ENCODE data around the gene ILKAP. TPM values are rescaled to one million over a fixed set of nuclear protein-coding genes. Genes with fewer than 3 reads are reported as not detected.

The ILKAP gene
- total RNA-seq, 4 donors from 2014 or later: 36.3 to 82.6 (median 49.6) TPM

DNA sequence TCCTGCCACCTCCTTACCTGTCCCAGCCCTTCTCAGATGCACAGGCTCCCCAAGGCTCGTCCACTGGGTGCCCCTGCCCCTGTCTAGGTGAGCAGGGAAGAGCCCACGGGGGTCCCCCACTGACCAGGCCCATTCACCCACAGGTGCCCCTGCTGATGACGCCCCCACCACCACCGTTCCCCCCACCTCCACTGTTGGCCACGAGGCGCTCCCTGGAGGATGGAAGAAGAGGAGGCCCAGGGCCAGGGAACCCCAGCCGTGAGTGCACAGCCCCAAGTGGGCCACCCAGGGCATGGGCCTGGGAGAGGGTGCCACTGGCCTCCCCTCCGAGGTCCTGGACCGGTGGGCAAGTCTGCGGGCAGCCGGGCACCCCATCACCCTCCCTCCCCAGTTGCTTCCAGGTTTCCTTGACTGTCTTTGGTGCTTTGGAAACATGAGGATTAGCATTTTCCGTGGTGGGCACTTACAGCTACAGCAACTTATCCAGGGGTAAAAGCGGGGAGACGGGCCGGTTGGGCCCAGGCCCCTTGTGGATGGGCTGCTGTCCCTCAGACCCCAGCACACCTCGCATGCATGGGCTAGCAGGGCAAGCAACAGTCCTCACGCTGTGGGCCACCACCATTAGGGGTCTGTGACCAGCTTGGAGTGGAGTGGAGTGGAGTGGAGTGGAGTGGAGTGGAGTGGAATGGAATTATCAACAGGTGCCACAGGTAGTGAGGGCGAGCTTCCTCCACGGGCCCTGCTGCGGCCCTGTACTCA lies 78.2 kb downstream of the ILKAP start:
- WGBS: 91% methylated on average over 18 of the region's 20 CpGs

DNA sequence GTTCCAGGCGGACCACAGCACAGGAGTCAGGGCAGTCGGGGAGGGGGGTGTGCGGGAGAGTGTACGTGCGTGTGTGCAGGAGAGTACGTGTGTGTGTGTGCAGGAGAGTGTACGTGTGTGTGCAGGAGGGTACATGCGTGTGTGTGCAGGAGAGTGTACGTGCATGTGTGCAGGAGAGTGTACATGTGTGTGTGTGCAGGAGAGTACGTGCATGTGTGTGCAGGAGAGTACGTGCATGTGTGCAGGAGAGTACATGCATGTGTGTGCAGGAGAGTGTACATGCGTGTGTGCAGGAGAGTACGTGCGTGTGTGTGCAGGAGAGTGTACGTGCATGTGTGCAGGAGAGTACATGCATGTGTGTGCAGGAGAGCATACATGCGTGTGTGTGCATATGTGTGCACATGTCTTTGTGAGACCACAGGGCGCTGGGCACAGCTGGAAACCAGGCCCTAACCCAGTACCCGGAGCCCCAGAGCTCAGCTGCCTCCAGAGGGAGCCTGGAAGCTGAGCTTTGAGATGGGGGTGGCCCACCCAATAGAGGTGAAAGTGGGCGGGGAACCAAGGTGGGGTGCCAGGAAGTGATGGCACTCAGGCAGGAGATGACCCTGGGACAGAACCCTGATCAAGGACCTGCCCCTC lies 78.9 kb downstream of the ILKAP start:
- Histone ChIP-seq H3K9me3 (no peaks in the 10 kb centered on the region), H3K4me3 (no peak overlapping the region), H3K27me3 (peaks cover 31% of the 10 kb centered on the region), H3K36me3 (no peaks in the 10 kb centered on the region), H3K27ac (no peak overlapping the region), H3K4me1 (peaks cover 7% of the 10 kb centered on the region)
- WGBS: 90% methylated on average over 19 of the region's 19 CpGs
- TF ChIP-seq, protein P1, sequence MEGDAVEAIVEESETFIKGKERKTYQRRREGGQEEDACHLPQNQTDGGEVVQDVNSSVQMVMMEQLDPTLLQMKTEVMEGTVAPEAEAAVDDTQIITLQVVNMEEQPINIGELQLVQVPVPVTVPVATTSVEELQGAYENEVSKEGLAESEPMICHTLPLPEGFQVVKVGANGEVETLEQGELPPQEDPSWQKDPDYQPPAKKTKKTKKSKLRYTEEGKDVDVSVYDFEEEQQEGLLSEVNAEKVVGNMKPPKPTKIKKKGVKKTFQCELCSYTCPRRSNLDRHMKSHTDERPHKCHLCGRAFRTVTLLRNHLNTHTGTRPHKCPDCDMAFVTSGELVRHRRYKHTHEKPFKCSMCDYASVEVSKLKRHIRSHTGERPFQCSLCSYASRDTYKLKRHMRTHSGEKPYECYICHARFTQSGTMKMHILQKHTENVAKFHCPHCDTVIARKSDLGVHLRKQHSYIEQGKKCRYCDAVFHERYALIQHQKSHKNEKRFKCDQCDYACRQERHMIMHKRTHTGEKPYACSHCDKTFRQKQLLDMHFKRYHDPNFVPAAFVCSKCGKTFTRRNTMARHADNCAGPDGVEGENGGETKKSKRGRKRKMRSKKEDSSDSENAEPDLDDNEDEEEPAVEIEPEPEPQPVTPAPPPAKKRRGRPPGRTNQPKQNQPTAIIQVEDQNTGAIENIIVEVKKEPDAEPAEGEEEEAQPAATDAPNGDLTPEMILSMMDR (IDR thresholded peaks at IDR 0.05): no peak
- TF ChIP-seq POLR2A (IDR thresholded peaks at IDR 0.05) (no peak), POLR2AphosphoS5 (IDR thresholded peaks at IDR 0.05) (no peak), EP300 (IDR thresholded peaks at IDR 0.05) (no peak)
- no peak for DNase-seq (ENCODE audit: low spot score in 2 of 2)

More for the DNA sequence above, 78.2 kb downstream of the ILKAP start:
- Histone ChIP-seq H3K27me3 (peaks cover 25% of the 10 kb centered on the region), H3K27ac (no peak overlapping the region), H3K9me3 (no peaks in the 10 kb centered on the region), H3K4me1 (peaks cover 7% of the 10 kb centered on the region), H3K4me3 (no peak overlapping the region), H3K36me3 (no peaks in the 10 kb centered on the region)
- DNase-seq (ENCODE audit: low spot score in 2 of 2): no peak
- TF ChIP-seq EP300 (IDR thresholded peaks at IDR 0.05): no peak
- TF ChIP-seq, protein P1 (IDR thresholded peaks at IDR 0.05): no peak
- no peak for TF ChIP-seq POLR2A (IDR thresholded peaks at IDR 0.05)
- no peak for TF ChIP-seq POLR2AphosphoS5 (IDR thresholded peaks at IDR 0.05)

DNA sequence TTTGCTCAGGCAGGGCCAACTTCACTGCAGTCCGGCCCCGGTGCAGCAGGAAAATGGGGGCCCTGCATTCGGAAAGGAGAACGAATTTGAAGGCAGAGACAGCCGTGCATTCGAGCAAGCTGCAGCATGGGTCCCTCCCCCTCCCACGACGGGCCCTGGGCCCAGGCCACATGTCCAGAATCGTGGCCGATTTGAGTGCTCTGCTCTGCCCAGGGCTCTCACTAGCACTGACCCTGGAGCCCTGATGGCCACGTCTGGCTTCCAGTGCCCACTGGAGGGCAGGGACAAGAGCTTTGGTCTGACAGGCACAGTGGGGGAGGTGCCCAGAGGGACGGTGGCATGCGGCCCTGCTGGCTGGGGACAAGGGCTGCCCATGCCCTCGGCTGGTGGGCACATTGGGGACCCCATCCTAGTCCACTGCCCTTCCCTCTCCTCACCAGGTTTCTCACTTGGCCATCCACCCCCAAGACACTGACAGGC lies 79.5 kb downstream of the ILKAP start:
- DNase-seq (ENCODE audit: low spot score in 2 of 2): no peak
- no CpG with 5 or more reads among the region's 14 CpGs for WGBS
- TF ChIP-seq EP300 (IDR thresholded peaks at IDR 0.05) (no peak), POLR2AphosphoS5 (IDR thresholded peaks at IDR 0.05) (no peak), POLR2A (IDR thresholded peaks at IDR 0.05) (no peak)
- TF ChIP-seq, protein P1 (IDR thresholded peaks at IDR 0.05): no peak

DNA sequence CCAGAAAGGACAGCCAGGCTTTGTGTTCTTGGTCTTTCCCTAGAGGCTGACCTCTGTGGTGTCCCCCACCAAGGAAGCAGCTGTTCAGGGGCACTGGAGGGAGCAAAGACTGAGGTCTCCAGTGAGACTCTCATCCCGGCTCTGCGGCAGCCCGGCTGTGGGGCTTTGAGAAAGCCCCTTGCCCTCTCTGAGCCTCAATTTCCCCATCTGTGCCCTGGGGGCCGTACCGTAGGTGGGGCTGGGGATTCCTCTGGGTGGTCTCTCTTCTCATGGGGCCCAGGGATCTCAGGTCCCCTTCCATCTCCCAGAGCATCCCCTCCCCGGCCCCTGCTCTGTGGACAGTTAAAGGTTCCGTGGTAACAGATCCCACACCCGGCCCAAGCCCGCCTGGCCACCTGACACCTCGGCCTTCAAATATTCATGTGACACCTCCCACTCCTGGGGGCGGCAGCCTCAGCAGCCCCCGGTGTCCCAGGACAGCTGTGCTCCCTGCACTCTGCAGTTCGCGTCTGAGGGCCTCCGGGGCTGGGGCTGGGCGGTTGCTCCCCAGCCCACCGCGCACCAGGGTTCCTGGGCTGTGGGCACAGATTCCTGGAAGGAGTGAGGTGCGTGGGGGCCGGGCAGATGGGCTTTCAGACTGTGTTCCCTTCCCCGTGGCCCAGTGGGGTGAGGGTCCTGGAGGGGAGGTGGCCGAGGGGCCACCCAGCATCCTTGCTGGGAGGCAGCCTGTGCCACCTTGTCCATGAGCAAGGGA lies 80.1 kb downstream of the ILKAP start:
- WGBS: 76% methylated on average over 7 of the region's 22 CpGs
- DNase-seq (ENCODE audit: low spot score in 2 of 2): no peak
- Histone ChIP-seq H3K4me3 (no peak overlapping the region), H3K27ac (no peak overlapping the region), H3K4me1 (peaks cover 7% of the 10 kb centered on the region), H3K27me3 (peaks cover 33% of the 10 kb centered on the region), H3K36me3 (no peaks in the 10 kb centered on the region), H3K9me3 (no peaks in the 10 kb centered on the region)
- TF ChIP-seq POLR2AphosphoS5 (IDR thresholded peaks at IDR 0.05): no peak
- no peak for TF ChIP-seq EP300 (IDR thresholded peaks at IDR 0.05)
- TF ChIP-seq, protein P1 (IDR thresholded peaks at IDR 0.05): no peak
- TF ChIP-seq POLR2A (IDR thresholded peaks at IDR 0.05): no peak

More for the DNA sequence above, 79.5 kb downstream of the ILKAP start:
- Histone ChIP-seq H3K36me3 (no peaks in the 10 kb centered on the region), H3K27ac (no peak overlapping the region), H3K27me3 (peaks cover 33% of the 10 kb centered on the region), H3K4me1 (peaks cover 7% of the 10 kb centered on the region), H3K9me3 (no peaks in the 10 kb centered on the region), H3K4me3 (no peak overlapping the region)
